PFSK-1 (cell line): ENCODE measurements around the gene IMP4.

Experiments
- FOXP2 ChIP-seq: optimal IDR thresholded peaks from 2 replicates; pipeline ENCODE3; 2011; ENCODE audit warnings: borderline replicate concordance, control low read depth, inconsistent platforms; ENCODE audit not compliant: insufficient read depth; ENCODE audit errors: extremely low read length, extremely low read depth
- POLR2AphosphoS5 ChIP-seq: IDR thresholded peaks from 2 replicates; pipeline ENCODE4 v1.6.1; 2012; ENCODE audit warnings: low read depth, mild to moderate bottlenecking, control low read depth, low read length, moderate library complexity
- SIN3A ChIP-seq: IDR thresholded peaks from 2 replicates; pipeline ENCODE4 v1.6.1; 2012; ENCODE audit warnings: mild to moderate bottlenecking, low read length, moderate library complexity, borderline replicate concordance; ENCODE audit not compliant: insufficient read depth
- TAF1 ChIP-seq: IDR thresholded peaks from 2 replicates; pipeline ENCODE4 v1.6.1; 2012; ENCODE audit warnings: low read length, control low read depth, borderline replicate concordance; ENCODE audit not compliant: insufficient read depth
- TF ChIP-seq, protein P1 (sequence below), 2 experiments: IDR thresholded peaks; 2 replicates each; pipeline versions ENCODE4 v1.6.1 to v1.8.0; 2011 to 2012; ENCODE audit warnings: low read depth in 2 of 2, low read length in 2 of 2, control low read depth in 1 of 2, inconsistent platforms in 1 of 2, mild to moderate bottlenecking in 1 of 2, moderate library complexity in 1 of 2; ENCODE audit not compliant: insufficient read depth in 1 of 2

The IMP4 gene

DNA sequence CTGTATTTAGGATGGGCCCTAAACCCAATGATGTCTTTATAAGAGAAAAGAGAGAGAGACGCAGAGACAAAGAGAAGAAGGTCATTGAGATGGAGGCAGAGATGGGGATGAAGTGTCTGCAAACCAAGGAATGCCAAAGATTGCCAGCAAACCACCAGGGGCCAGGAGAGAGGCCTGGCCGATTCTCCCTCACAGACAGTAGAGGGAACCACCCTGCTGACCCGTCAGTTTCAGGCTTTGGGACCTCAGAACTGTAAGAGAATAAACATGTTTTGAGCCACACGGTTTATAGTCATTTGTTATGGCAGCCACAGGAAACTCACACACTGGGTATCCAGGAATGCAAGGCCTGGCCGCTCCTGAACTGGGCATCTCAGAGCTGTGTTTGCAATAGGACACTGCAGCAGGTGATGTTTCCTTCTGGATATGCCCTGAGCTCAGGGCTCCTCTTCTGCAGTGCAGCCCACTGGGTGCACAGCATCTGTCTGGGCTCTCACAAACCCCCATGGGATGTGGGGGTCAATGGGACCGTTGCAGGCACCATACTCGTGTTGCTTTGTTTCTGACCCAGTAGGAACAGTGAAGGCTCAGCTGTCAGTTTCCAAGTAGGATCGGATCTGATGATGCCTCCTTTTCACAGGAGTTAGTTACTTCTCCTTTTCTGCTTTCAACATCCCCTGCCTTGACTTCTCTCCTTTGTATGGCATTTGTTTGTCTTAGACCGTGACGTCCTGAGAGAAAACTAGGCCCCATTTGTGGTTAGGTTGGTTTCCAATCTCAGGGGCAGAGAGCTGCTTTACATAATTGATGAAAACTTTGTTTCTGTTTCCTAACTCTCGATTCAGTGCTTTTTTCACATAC lies 34.0 kb downstream of the IMP4 start:
- TF ChIP-seq FOXP2 (no peak), TAF1 (no peak), POLR2AphosphoS5 (no peak), SIN3A (no peak)
- TF ChIP-seq, protein P1, sequence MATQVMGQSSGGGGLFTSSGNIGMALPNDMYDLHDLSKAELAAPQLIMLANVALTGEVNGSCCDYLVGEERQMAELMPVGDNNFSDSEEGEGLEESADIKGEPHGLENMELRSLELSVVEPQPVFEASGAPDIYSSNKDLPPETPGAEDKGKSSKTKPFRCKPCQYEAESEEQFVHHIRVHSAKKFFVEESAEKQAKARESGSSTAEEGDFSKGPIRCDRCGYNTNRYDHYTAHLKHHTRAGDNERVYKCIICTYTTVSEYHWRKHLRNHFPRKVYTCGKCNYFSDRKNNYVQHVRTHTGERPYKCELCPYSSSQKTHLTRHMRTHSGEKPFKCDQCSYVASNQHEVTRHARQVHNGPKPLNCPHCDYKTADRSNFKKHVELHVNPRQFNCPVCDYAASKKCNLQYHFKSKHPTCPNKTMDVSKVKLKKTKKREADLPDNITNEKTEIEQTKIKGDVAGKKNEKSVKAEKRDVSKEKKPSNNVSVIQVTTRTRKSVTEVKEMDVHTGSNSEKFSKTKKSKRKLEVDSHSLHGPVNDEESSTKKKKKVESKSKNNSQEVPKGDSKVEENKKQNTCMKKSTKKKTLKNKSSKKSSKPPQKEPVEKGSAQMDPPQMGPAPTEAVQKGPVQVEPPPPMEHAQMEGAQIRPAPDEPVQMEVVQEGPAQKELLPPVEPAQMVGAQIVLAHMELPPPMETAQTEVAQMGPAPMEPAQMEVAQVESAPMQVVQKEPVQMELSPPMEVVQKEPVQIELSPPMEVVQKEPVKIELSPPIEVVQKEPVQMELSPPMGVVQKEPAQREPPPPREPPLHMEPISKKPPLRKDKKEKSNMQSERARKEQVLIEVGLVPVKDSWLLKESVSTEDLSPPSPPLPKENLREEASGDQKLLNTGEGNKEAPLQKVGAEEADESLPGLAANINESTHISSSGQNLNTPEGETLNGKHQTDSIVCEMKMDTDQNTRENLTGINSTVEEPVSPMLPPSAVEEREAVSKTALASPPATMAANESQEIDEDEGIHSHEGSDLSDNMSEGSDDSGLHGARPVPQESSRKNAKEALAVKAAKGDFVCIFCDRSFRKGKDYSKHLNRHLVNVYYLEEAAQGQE (IDR thresholded peaks at IDR 0.05; ENCODE audit: insufficient read depth in 1 of 2, low read depth in 2 of 2, low read length in 2 of 2), result no peak

DNA sequence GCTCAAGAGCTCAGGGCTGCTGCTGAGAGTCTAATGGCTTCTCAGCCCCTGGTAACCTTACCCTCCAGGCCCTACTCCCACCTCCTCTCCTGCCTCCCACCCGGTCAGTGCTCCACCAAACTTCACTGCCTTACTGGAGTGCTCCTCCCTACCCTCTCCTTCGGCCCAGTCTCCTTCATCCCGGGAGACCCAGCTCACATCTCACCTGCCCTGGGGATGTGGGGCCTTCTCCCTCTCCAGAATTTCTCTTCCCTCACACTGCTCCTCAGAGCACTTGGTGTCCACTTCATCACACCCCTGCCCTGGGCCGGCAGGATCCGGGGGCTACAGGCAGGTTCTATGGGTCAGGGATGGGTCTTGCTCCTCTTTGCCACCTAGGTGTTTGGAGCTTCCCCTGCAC lies 34.8 kb downstream of the IMP4 start:
- TF ChIP-seq TAF1 (no peak), SIN3A (no peak), POLR2AphosphoS5 (no peak), FOXP2 (no peak)
- TF ChIP-seq, protein P1 (IDR thresholded peaks at IDR 0.05; ENCODE audit: insufficient read depth in 1 of 2, low read depth in 2 of 2, low read length in 2 of 2), result no peak

DNA sequence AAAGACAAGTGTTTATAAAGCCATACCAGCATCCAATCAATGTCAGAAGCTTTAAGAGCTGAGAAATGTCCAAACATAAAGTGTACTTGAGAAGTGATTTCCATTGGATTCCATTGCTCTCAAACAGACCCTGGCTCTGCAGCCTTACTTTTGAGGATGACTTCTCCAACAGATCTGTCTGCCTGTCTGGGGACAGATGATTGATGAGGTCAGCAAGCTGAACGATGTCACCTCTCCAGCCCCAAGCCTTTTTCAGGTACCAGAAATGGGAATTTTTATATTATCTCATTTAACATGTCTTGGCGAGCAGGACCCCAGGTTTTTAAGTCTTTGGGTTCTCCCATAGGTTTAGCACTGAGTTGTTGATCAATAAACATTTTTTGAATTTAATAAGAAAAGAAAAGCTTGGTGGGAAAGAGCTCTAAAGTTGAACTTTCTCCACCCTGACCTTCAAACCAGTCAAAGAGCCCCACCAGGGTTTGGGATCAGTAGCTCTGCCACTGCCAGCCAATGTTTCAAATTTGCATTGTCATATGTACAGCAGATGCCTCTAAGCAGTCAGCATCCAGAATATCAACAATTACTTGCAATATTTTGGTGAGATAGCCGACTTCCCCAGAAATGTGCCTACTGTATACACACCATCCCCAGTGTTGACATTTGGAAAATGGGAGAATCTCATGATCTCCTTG lies 35.7 kb downstream of the IMP4 start:
- TF ChIP-seq, protein P1 (IDR thresholded peaks at IDR 0.05; ENCODE audit: insufficient read depth in 1 of 2, low read depth in 2 of 2, low read length in 2 of 2), result no peak
- no peak for TF ChIP-seq SIN3A
- TF ChIP-seq FOXP2, result no peak
- no peak for TF ChIP-seq TAF1
- no peak for TF ChIP-seq POLR2AphosphoS5

DNA sequence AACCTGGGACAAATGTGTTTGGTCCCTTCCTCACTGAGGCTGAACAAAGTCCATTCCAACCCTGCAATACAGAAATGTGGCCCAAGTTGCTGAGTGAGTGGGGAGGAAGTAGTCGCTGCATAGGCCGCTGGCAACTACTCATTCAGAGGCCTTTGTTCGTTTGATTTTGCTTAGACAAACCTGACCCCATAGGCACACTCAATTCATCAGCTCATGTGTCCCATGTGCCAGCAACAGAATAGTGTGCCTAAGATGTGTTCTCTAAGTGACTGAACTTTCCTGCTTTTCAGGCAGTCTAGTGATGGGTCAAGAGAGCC lies 36.2 kb downstream of the IMP4 start:
- no peak for TF ChIP-seq SIN3A
- no peak for TF ChIP-seq FOXP2
- TF ChIP-seq POLR2AphosphoS5, result no peak
- no peak for TF ChIP-seq TAF1
- TF ChIP-seq, protein P1 (IDR thresholded peaks at IDR 0.05; ENCODE audit: insufficient read depth in 1 of 2, low read depth in 2 of 2, low read length in 2 of 2), result no peak
